ENCODE data around the gene PKNOX2.

DNA sequence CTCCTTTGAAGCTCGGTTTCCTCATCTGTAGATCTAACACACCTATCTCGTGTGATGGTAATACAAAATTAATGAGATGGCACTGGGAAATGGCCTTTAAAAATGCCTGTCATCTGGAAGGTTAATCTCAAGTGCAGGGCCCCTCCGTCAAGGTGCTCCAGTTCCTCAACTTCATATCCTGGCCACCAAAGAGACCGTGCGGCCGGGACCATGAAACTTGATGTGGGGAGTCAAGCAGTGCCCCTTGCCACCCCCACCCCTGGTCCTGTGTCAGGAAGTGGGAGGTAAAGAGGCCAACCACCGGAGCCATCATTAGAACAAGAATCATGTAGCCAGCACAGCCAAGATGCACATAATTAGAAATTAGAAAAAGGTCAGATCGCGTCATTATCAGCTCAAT, 223.3 kb downstream of the PKNOX2 start:
- TF ChIP-seq CTCF (IDR thresholded peaks at IDR 0.05 in 8 of 11, conservative IDR thresholded peaks at IDR 0.05 in 3 of 11), result no peak
- no peak for TF ChIP-seq POLR2AphosphoS5 (IDR thresholded peaks at IDR 0.05)
